SU-DHL-6 (cell line): ENCODE measurements around the gene DNAJC28.

ENCODE experiments used
- H2AFZ ChIP-seq: fragments of 200-600 bp; sonication (generic); 2 replicates; pipeline ENCODE4 v1.6.1; 2014; ENCODE audit warnings: low read depth, mild to moderate bottlenecking, moderate library complexity, mixed read lengths, antibody characterized with exemption, low read length; ENCODE audit not compliant: severe bottlenecking
- H3F3A ChIP-seq: fragments of 200-600 bp; shearing (Covaris generic); 2 replicates; pipeline ENCODE4 v1.6.0; 2016; ENCODE audit warnings: antibody characterized with exemption, mild to moderate bottlenecking; ENCODE audit not compliant: insufficient read depth
- H3K27ac ChIP-seq: fragments of 200-600 bp; sonication (generic); 2 replicates; pipeline ENCODE4 v1.5.1; 2016; ENCODE audit warnings: low read depth, mild to moderate bottlenecking, low read length, moderate library complexity, mixed read lengths
- H3K27me3 ChIP-seq: fragments of 200-600 bp; sonication (generic), shearing (Covaris generic); 2 replicates; pipeline ENCODE4 v1.6.0; 2014; ENCODE audit warnings: mild to moderate bottlenecking, low read length
- H3K36me3 ChIP-seq: fragments of 200-600 bp; sonication (generic); 2 replicates; pipeline ENCODE4 v1.6.1; 2014; ENCODE audit warnings: mild to moderate bottlenecking, low read length, mixed read lengths
- H3K4me2 ChIP-seq: fragments of 300-600, 200-600 bp; shearing (Covaris generic), sonication (generic); 2 replicates; pipeline ENCODE4 v1.6.0; 2014; ENCODE audit warnings: low read length, low read depth, mild to moderate bottlenecking; ENCODE audit not compliant: poor library complexity, severe bottlenecking
- H3K4me3 ChIP-seq: fragments of 200-600 bp; sonication (generic); 2 replicates; pipeline ENCODE4 v1.5.1; 2014; ENCODE audit warnings: antibody characterized with exemption, low read length, mild to moderate bottlenecking, mixed read lengths; ENCODE audit not compliant: insufficient read depth, poor library complexity, severe bottlenecking
- H3K79me2 ChIP-seq: fragments of 200-600 bp; sonication (generic); 2 replicates; pipeline ENCODE4 v1.6.1; 2014; ENCODE audit warnings: mild to moderate bottlenecking, low read length, moderate library complexity; ENCODE audit not compliant: insufficient read depth
- H3K9ac ChIP-seq: fragments of 200-600 bp; sonication (generic); 2 replicates; pipeline ENCODE4 v1.7.0; 2014; ENCODE audit warnings: mild to moderate bottlenecking, low read length
- H3K9me2 ChIP-seq: fragments of 200-600 bp; sonication (generic); replicated peaks from 2 replicates; pipeline ENCODE4 v1.6.1; 2014; ENCODE audit warnings: low read length; ENCODE audit not compliant: insufficient read depth
- H3K9me3 ChIP-seq: fragments of 200-600 bp; sonication (generic); 2 replicates; pipeline ENCODE4 v1.6.1; 2014; ENCODE audit warnings: low read length, mixed read lengths; ENCODE audit not compliant: insufficient read depth
- H4K20me1 ChIP-seq: fragments of 200-600 bp; sonication (generic); 2 replicates; pipeline ENCODE4 v1.6.1; 2014; ENCODE audit warnings: low read depth, mild to moderate bottlenecking, antibody characterized with exemption, low read length, moderate library complexity, mixed read lengths
- CTCF ChIP-seq: fragments of 200-600 bp; sonication (generic); IDR thresholded peaks from one replicate; pipeline ENCODE4 v1.5.1; 2017; ENCODE audit warnings: antibody characterized with exemption, mild to moderate bottlenecking, low read length, moderate library complexity; ENCODE audit not compliant: insufficient read depth, poor library complexity, severe bottlenecking
- EZH2phosphoT487 ChIP-seq: fragments of 200-600 bp; sonication (generic), shearing (Covaris generic); conservative IDR thresholded peaks from 2 replicates; pipeline ENCODE4 v1.6.1; 2018; ENCODE audit warnings: mild to moderate bottlenecking, antibody characterized with exemption, low read length, moderate library complexity, mixed read lengths

DNAJC28 gene

GRCh38 chr21:33505833-33506232 lies 14.3 kb upstream of the DNAJC28 start:
- TF ChIP-seq EZH2phosphoT487 (no peak), CTCF (no peak)

GRCh38 chr21:33496345-33496744 lies 4.8 kb upstream of the DNAJC28 start:
- Histone ChIP-seq H3F3A (peaks cover 7% of the 10 kb centered on the region; the same call in 1 of the 2 replicates), H3K36me3 (no peaks in the 10 kb centered on the region), H3K9me3 (no peaks in the 10 kb centered on the region), H2AFZ (no peak overlapping the region), H3K9me2 (no peaks in the 10 kb centered on the region), H3K4me2 (no peak overlapping the region), H3K27me3 (no peaks in the 10 kb centered on the region), H3K79me2 (no peaks in the 10 kb centered on the region), H3K4me3 (no peak overlapping the region), H3K9ac (no peak overlapping the region), H4K20me1 (no peaks in the 10 kb centered on the region), H3K27ac (no peak overlapping the region)
- TF ChIP-seq CTCF (no peak), EZH2phosphoT487 (no peak)

More at GRCh38 chr21:33505833-33506232, 14.3 kb upstream of the DNAJC28 start:
- Histone ChIP-seq H4K20me1 (no peaks in the 10 kb centered on the region), H3K9ac (no peak overlapping the region), H3K27ac (no peak overlapping the region), H3F3A (peaks cover 9% of the 10 kb centered on the region; the same call in 1 of the 2 replicates), H2AFZ (no peak overlapping the region), H3K27me3 (no peaks in the 10 kb centered on the region), H3K4me3 (no peak overlapping the region), H3K9me2 (no peaks in the 10 kb centered on the region), H3K79me2 (no peaks in the 10 kb centered on the region), H3K4me2 (no peak overlapping the region), H3K9me3 (no peaks in the 10 kb centered on the region), H3K36me3 (peaks cover 35% of the 10 kb centered on the region)

GRCh38 chr21:33495743-33496142 lies 4.2 kb upstream of the DNAJC28 start:
- H3K4me2 ChIP-seq, result no peak overlapping the region
- no peaks in the 10 kb centered on the region for H3K79me2 ChIP-seq
- peaks cover 7% of the 10 kb centered on the region; the same call in 1 of the 2 replicates for H3F3A ChIP-seq
- H3K9me2 ChIP-seq, result no peaks in the 10 kb centered on the region
- H3K27ac ChIP-seq, result no peak overlapping the region
- H3K9me3 ChIP-seq, result no peaks in the 10 kb centered on the region
- H3K9ac ChIP-seq, result no peak overlapping the region
- H4K20me1 ChIP-seq, result no peaks in the 10 kb centered on the region
- no peak overlapping the region for H2AFZ ChIP-seq
- H3K4me3 ChIP-seq, result no peak overlapping the region
- no peaks in the 10 kb centered on the region for H3K36me3 ChIP-seq
- TF ChIP-seq EZH2phosphoT487, result no peak
- H3K27me3 ChIP-seq, result no peaks in the 10 kb centered on the region

- H3K27me3 ChIP-seq, result no peaks in the 10 kb centered on the region
- no peak for TF ChIP-seq EZH2phosphoT487
- no peak for TF ChIP-seq CTCF
Measured at GRCh38 chr21:33493756-33494155, 2.2 kb upstream of the DNAJC28 start.

More at GRCh38 chr21:33493756-33494155, 2.2 kb upstream of the DNAJC28 start:
- Histone ChIP-seq H3K9me2 (no peaks in the 10 kb centered on the region), H2AFZ (no peak overlapping the region), H3F3A (0 out of 2 replicates have a peak, but pooled peaks cover 4% of the 10 kb centered on the region), H3K36me3 (no peaks in the 10 kb centered on the region), H3K9me3 (no peaks in the 10 kb centered on the region), H3K27ac (no peak overlapping the region), H3K79me2 (no peaks in the 10 kb centered on the region), H3K9ac (no peak overlapping the region), H4K20me1 (no peaks in the 10 kb centered on the region), H3K4me3 (no peak overlapping the region), H3K4me2 (no peak overlapping the region)
